KMS-11 (cell line): ENCODE measurements around the gene VENTX.

Source experiments
- H2AFZ ChIP-seq: fragments of 200-600 bp; sonication (generic); 2 replicates; pipeline ENCODE4 v1.6.1; 2016; ENCODE audit warnings: antibody characterized with exemption, mixed run types, low read depth
- H3K27ac ChIP-seq: fragments of 200-600 bp; sonication (generic); 2 replicates; pipeline ENCODE4 v1.6.1; 2016; ENCODE audit warnings: mild to moderate bottlenecking, mixed run types
- H3K27me3 ChIP-seq: fragments of 200-600 bp; sonication (generic); 2 replicates; pipeline ENCODE4 v1.6.1; 2017; ENCODE audit warnings: mild to moderate bottlenecking, low read depth, mixed run types, moderate library complexity; ENCODE audit not compliant: insufficient read depth
- H3K36me3 ChIP-seq: fragments of 200-600 bp; sonication (generic); 2 replicates; pipeline ENCODE4 v1.6.1; 2017; ENCODE audit warnings: mild to moderate bottlenecking, mixed run types; ENCODE audit not compliant: insufficient read depth
- H3K4me1 ChIP-seq: fragments of 200-600 bp; sonication (generic); 2 replicates; pipeline ENCODE4 v1.6.1; 2016; ENCODE audit warnings: mild to moderate bottlenecking, low read depth, mixed run types; ENCODE audit not compliant: poor library complexity, severe bottlenecking
- H3K4me2 ChIP-seq: fragments of 200-600 bp; sonication (generic); 2 replicates; pipeline ENCODE4 v1.7.0; 2016; ENCODE audit warnings: mild to moderate bottlenecking, mixed run types
- H3K4me3 ChIP-seq: fragments of 200-600 bp; sonication (generic); IDR thresholded peaks from 2 replicates; pipeline ENCODE4 v1.6.1; 2017; ENCODE audit warnings: low read depth, low read length, mixed read lengths; ENCODE audit not compliant: insufficient read depth
- H3K79me2 ChIP-seq: fragments of 200-600 bp; sonication (generic); 2 replicates; pipeline ENCODE4 v1.6.1; 2016; ENCODE audit warnings: low read depth, mixed run types; ENCODE audit not compliant: insufficient read depth
- H3K9ac ChIP-seq: fragments of 200-600 bp; sonication (generic); 2 replicates; pipeline ENCODE4 v1.6.1; 2016; ENCODE audit warnings: mild to moderate bottlenecking, mixed run types
- H4K20me1 ChIP-seq: fragments of 200-600 bp; sonication (generic); 2 replicates; pipeline ENCODE4 v1.6.1; 2016; ENCODE audit warnings: mild to moderate bottlenecking, mixed run types; ENCODE audit not compliant: insufficient read depth
- CTCF ChIP-seq: fragments of 200-600 bp; sonication (generic); conservative IDR thresholded peaks from 2 replicates; pipeline ENCODE4 v1.6.1; 2017; ENCODE audit warnings: low read depth, mild to moderate bottlenecking, antibody characterized with exemption, low read length, moderate library complexity, mixed read lengths

The VENTX gene

GRCh38 chr10:133283931-133284330 is 46.3 kb downstream of the VENTX start:
- H2AFZ ChIP-seq: no peak overlapping the region
- H3K4me1 ChIP-seq: peaks cover 18% of the 10 kb centered on the region
- no peaks in the 10 kb centered on the region for H3K27me3 ChIP-seq
- H3K36me3 ChIP-seq: no peaks in the 10 kb centered on the region
- no peak for TF ChIP-seq CTCF
- H3K9ac ChIP-seq: no peak overlapping the region
- H3K79me2 ChIP-seq: no peaks in the 10 kb centered on the region
- H3K4me2 ChIP-seq: no peak overlapping the region
- no peak overlapping the region for H3K4me3 ChIP-seq
- H3K27ac ChIP-seq: no peak overlapping the region
- no peaks in the 10 kb centered on the region for H4K20me1 ChIP-seq

GRCh38 chr10:133285217-133285616 is 47.6 kb downstream of the VENTX start:
- Histone ChIP-seq H3K27ac (no peak overlapping the region), H2AFZ (no peak overlapping the region), H3K36me3 (no peaks in the 10 kb centered on the region), H3K4me2 (no peak overlapping the region), H3K27me3 (no peaks in the 10 kb centered on the region), H3K4me3 (no peak overlapping the region), H3K9ac (no peak overlapping the region), H3K4me1 (peaks cover 5% of the 10 kb centered on the region), H4K20me1 (no peaks in the 10 kb centered on the region), H3K79me2 (no peaks in the 10 kb centered on the region)
- TF ChIP-seq CTCF: no peak

- H3K27ac ChIP-seq: no peak overlapping the region
- no peaks in the 10 kb centered on the region for H3K36me3 ChIP-seq
- no peaks in the 10 kb centered on the region for H3K4me1 ChIP-seq
- no peaks in the 10 kb centered on the region for H4K20me1 ChIP-seq
- no peaks in the 10 kb centered on the region for H3K79me2 ChIP-seq
- H3K4me2 ChIP-seq: no peak overlapping the region
- no peak for TF ChIP-seq CTCF
- no peaks in the 10 kb centered on the region for H3K27me3 ChIP-seq
- no peak overlapping the region for H3K9ac ChIP-seq
- no peak overlapping the region for H3K4me3 ChIP-seq
- H2AFZ ChIP-seq: no peak overlapping the region
These were observed 48.7 kb downstream of the VENTX start for GRCh38 chr10:133286366-133286765.

- H3K4me1 ChIP-seq: no peaks in the 10 kb centered on the region
- no peak overlapping the region for H2AFZ ChIP-seq
- no peaks in the 10 kb centered on the region for H3K79me2 ChIP-seq
- H4K20me1 ChIP-seq: no peaks in the 10 kb centered on the region
- TF ChIP-seq CTCF: no peak
- H3K4me3 ChIP-seq: no peak overlapping the region
- no peaks in the 10 kb centered on the region for H3K36me3 ChIP-seq
- H3K9ac ChIP-seq: no peak overlapping the region
- no peaks in the 10 kb centered on the region for H3K27me3 ChIP-seq
- H3K27ac ChIP-seq: no peak overlapping the region
- no peak overlapping the region for H3K4me2 ChIP-seq
These were observed 50.3 kb downstream of the VENTX start for GRCh38 chr10:133287832-133288500.
